ENCODE data around the gene KLHDC8A.

GRCh38 chr1:205303247-205303888, 53.4 kb downstream of the KLHDC8A start:
- TF ChIP-seq POLR2A (IDR thresholded peaks at IDR 0.05), result no peak
- no peak for TF ChIP-seq CTCF (IDR thresholded peaks at IDR 0.05)
